ENCODE results near the gene PON2.

DNA sequence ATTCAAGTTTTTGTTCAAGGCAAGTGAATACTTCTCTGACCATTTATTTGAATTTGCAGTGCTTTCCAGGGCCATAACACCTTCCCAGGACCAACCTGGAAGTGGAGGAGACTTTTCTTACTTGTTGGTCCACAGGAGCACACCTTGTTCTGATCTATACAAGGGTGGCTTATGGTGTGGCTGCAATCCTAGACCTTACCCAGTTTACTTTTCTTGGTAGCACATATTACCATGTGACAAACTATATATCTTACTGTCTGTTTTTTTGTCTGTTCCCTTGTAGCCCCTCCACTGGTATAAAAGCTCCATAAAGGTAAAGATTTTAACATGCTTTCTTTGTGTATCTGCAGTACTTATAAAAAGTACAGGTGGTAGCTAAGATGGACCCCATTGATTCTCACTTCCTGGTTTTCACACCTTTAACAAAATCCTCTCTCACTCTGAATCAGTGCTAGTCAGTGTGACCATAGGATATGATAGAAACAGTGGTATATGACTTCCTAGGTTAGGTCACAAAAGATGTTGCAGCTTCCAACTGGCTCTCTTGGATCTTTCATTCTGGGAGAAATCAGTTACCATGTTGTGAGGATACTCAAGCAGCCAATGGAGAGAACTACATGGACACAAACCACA, 45.3 kb upstream of the PON2 start:
- TF ChIP-seq CTCF (IDR thresholded peaks at IDR 0.05; ENCODE audit: insufficient read depth, low read length, poor library complexity, severe bottlenecking) (no peak), EZH2phosphoT487 (conservative IDR thresholded peaks at IDR 0.05; ENCODE audit: low read length) (no peak)
